Stimulated activated naive CD8-positive, alpha-beta T cell treated with anti-CD3 and anti-CD28 coated beads, Interleukin-15, amount 100 ng/mL, for 72 hours (primary cell): ENCODE results near the gene CDK5RAP3.
"Not testable (repeated sequence)": the region's sequence is repeated elsewhere in the genome, so short reads cannot be mapped to it uniquely, and the experiment has no call there.

Experiments used
- ATAC-seq: fragments of 150-1000 bp; cut with Tn5 transposase; 2 replicates; pipeline ENCODE4 v1.10.0; 2021; ENCODE audit warnings: mild to moderate bottlenecking, moderate library complexity
- DNase-seq, 2 donors: peaks; one replicate each; pipeline ENCODE4 v3.0.0; 2021 to 2022
- H3K27ac Mint-ChIP-seq, 2 donors: one replicate each; pipeline ENCODE4 v1.8.0; 2022; ENCODE audit warnings: mild to moderate bottlenecking in 2 of 2, mixed read lengths in 2 of 2, moderate library complexity in 2 of 2
- H3K27me3 Mint-ChIP-seq: one replicate; pipeline ENCODE4 v1.8.0; 2022; ENCODE audit warnings: mixed read lengths
- H3K4me1 Mint-ChIP-seq: one replicate; pipeline ENCODE4 v1.8.0; 2022; ENCODE audit warnings: mild to moderate bottlenecking, mixed read lengths
- H3K4me3 Mint-ChIP-seq, 2 donors: one replicate each; pipeline ENCODE4 v1.8.0; 2022; ENCODE audit warnings: mild to moderate bottlenecking in 2 of 2, mixed read lengths in 2 of 2, moderate library complexity in 1 of 2
- H3K9me3 Mint-ChIP-seq, 2 donors: one replicate each; pipeline ENCODE4 v1.8.0; 2022; ENCODE audit warnings: mixed read lengths in 2 of 2

CDK5RAP3 gene

DNA sequence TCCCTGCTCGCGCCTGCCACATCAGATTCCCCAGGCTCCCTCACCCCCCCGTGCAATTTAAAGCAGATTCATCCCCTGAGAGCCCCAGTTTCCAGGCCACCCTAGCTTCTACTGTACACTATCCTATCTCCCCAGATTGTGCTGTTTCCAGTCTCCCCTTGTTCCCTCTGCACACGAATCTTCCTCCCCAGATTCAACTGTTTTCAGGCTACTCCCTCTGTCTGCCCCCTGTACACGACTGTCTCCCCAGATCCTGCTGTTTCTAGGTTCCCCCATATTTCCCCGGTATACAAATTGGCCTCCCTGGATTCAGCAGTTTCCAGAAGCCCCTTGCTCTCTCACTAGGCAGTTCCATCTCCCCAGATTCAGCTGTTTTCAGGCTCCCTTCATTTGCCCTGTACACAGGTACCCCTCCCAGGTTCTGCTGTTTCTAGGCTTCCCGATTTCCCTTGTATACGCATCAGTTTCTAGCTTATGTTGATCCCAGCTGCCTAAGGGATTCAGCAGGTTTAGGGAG lies 43.7 kb downstream of the CDK5RAP3 start:
- Mint-ChIP-seq H3K4me3 (no peak overlapping the region), H3K4me1 (peaks cover 41% of the 10 kb centered on the region), H3K27me3 (peaks cover 45% of the 10 kb centered on the region), H3K9me3 (no peaks in the 10 kb centered on the region), H3K27ac (no peak overlapping the region)
- no peak for ATAC-seq
- no peak for DNase-seq

GRCh38 chr17:48016112-48016511 lies 45.2 kb downstream of the CDK5RAP3 start:
- ATAC-seq (no peak), DNase-seq (no peak)
- peaks cover 42% of the 10 kb centered on the region for H3K27me3 Mint-ChIP-seq
- H3K4me1 Mint-ChIP-seq, result peaks cover 40% of the 10 kb centered on the region
- no peak overlapping the region for H3K27ac Mint-ChIP-seq
- H3K9me3 Mint-ChIP-seq, result no peaks in the 10 kb centered on the region
- H3K4me3 Mint-ChIP-seq, result no peak overlapping the region

DNA sequence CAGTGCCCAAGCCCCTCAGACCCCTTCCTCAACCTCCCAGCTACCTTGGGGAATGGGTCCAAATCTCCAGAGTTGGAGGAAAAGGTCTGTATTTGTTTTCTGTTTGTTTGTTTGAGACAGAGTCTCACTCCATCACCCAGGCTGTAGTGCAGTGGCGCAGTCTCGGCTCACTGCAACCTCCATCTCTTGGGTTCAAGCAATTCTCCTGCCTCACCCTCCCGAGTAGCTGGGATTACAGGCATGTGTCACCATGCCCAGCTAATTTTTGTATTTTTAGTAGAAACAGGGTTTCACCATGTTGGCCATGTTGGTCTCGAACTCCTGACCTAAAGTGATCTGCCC lies 46.9 kb downstream of the CDK5RAP3 start:
- Mint-ChIP-seq H3K27ac (peak overlapping the region; percentile 19 to 72), H3K4me3 (peak overlapping the region; percentile 4 to 64), H3K4me1 (peaks cover 24% of the 10 kb centered on the region), H3K27me3 (peaks cover 42% of the 10 kb centered on the region)
- not testable (repeated sequence) for DNase-seq, H3K9me3 Mint-ChIP-seq
- ATAC-seq, result peak; percentile 29

DNA sequence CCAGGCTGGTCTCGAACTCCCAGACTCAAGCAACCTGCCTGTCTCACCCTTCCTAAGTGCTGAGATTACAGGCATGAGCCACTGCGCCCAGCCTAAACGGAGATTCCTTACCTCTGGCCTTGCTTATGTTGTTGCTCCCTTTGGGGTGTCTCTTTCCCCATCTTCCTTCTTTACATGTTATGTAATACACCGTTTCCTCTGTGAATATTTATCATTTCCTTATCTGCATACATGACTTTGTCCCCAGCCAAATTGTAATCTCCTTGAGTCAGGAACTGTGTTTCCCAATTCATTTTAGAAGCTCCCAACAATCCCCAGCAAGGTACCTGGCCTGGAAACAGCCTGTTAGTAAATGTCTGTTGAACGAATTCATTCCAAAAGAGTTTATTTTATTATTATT lies 51.0 kb downstream of the CDK5RAP3 start:
- no peak overlapping the region for H3K27ac Mint-ChIP-seq
- H3K9me3 Mint-ChIP-seq, result no peaks in the 10 kb centered on the region
- peaks cover 55% of the 10 kb centered on the region for H3K4me1 Mint-ChIP-seq
- peaks cover 55% of the 10 kb centered on the region for H3K27me3 Mint-ChIP-seq
- ATAC-seq (no peak), DNase-seq (no peak)
- no peak overlapping the region for H3K4me3 Mint-ChIP-seq

- H3K4me3 Mint-ChIP-seq, result peak overlapping the region; percentile 77 to 87
- no peaks in the 10 kb centered on the region for H3K9me3 Mint-ChIP-seq
- DNase-seq (no peak), ATAC-seq (no peak)
- no peak overlapping the region for H3K27ac Mint-ChIP-seq
- peaks cover 51% of the 10 kb centered on the region for H3K4me1 Mint-ChIP-seq
- peaks cover 63% of the 10 kb centered on the region for H3K27me3 Mint-ChIP-seq
Observed at GRCh38 chr17:48022901-48023300, 52.0 kb downstream of the CDK5RAP3 start.

GRCh38 chr17:48023400-48024148 lies 52.7 kb downstream of the CDK5RAP3 start:
- Mint-ChIP-seq H3K27ac (no peak overlapping the region), H3K27me3 (peaks cover 63% of the 10 kb centered on the region)

GRCh38 chr17:48024149-48025039 lies 53.5 kb downstream of the CDK5RAP3 start:
- H3K27me3 Mint-ChIP-seq, result peaks cover 69% of the 10 kb centered on the region
- peaks cover 45% of the 10 kb centered on the region for H3K4me1 Mint-ChIP-seq
- no peaks in the 10 kb centered on the region for H3K9me3 Mint-ChIP-seq
- H3K27ac Mint-ChIP-seq, result peak overlapping the region; percentile 58 to 76
- peak; percentile 38 to 48 for DNase-seq
- peak; percentile 11 for ATAC-seq
- peak overlapping the region; percentile 87 to 90 for H3K4me3 Mint-ChIP-seq

More at GRCh38 chr17:48023400-48024148, 52.7 kb downstream of the CDK5RAP3 start:
- DNase-seq (peak; percentile 53 to 58), ATAC-seq (peak; percentile 34)
- Mint-ChIP-seq H3K9me3 (no peaks in the 10 kb centered on the region), H3K4me1 (peaks cover 45% of the 10 kb centered on the region), H3K4me3 (peak overlapping the region; percentile 77 to 87)

DNA sequence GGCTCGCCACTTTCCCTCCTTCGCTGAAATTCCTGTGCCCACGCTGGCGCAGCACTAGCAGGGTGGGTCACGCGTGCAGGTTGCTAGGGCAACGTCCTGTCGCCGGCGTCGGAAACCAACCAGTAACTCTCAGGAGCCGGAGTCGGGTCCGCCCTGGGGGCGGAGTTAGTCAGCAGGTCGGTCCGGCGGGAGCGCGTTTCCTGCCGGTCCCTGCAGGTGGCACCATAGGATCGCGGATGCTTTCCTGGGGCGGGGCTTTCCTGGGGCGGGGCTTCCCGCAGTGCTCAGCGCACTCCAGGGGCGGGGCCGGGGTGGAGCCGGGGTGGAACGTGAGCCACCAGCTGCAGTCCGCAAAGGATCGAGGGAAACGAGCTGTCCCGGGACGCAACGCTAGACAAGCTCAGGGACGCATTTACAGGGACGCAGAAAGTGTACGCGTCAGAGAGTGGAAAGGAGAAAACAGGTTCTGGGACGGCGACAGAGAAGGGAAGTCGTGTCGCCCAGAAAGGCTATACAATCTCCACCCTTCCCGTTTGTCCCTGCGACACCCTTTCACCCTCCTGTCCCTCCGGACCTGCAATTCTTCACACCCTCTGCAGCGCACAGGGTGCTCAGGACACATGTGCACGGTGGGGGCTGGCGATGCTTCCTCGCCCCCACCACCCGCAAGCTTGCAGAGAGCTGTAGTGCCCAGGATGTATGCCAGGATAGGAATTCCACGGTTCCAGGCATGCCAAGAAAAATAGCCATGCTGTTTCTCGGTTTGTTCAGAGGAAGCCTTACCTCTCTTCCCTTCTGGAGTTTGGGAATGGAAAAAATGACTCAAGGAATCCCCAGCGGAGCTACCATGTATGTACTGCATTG lies 54.4 kb downstream of the CDK5RAP3 start:
- peak; percentile 96 for DNase-seq
- Mint-ChIP-seq H3K27ac (peak overlapping the region in 1 of 2 donors; percentile 76), H3K4me1 (peaks cover 45% of the 10 kb centered on the region), H3K27me3 (peaks cover 74% of the 10 kb centered on the region), H3K4me3 (peak overlapping the region; percentile 87 to 90), H3K9me3 (no peaks in the 10 kb centered on the region)
- peak; percentile 91 for ATAC-seq

GRCh38 chr17:48025904-48026501 lies 55.1 kb downstream of the CDK5RAP3 start:
- Mint-ChIP-seq H3K4me1 (peaks cover 45% of the 10 kb centered on the region), H3K27me3 (peaks cover 78% of the 10 kb centered on the region), H3K27ac (no peak overlapping the region), H3K4me3 (peak overlapping the region; percentile 87 to 90), H3K9me3 (no peaks in the 10 kb centered on the region)
- ATAC-seq, result no peak
- peak; percentile 16 to 23 for DNase-seq

DNA sequence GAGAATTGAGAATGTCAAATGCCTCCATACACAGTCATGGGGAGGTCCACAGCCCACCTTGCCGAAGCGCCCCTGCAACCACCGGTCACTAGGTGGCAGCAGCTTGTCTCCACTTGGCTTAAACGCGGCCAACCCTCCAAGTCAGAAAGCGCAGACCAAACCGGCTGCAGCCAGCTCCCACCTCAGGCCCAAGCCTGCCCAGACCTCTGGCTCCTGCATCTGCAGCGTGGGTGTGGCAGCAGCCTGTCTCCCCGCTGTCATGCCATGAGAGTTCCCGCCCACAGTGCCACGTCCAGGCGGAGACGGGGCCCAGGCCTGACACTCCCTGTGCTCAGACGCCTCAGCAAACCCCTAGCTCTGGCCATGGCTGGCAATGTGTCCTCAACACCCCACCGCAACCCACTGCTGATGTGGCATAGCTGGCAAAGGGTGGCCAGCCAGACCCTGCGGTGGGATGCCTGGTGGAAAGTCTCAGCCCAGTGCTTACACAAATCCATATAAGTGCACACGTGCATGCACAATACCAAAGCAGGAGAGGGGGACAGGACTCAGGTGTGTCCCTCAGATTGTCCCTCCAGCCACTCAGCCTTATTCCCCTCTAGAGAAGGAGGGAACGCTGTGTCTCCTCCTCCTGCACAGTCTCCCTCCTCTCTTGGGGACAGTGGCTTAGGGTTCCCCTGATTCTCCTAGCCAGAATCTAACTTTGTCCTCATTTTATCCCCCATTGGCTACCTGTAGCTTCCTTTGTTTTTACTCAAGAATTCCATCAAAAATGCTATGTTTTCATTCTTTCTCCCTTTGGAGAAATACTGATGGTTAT lies 55.8 kb downstream of the CDK5RAP3 start:
- Mint-ChIP-seq H3K27me3 (peaks cover 78% of the 10 kb centered on the region), H3K9me3 (no peaks in the 10 kb centered on the region), H3K4me1 (peaks cover 45% of the 10 kb centered on the region), H3K4me3 (peak overlapping the region in 1 of 2 donors; percentile 48), H3K27ac (no peak overlapping the region)
- peak; percentile 80 for DNase-seq
- peak; percentile 57 for ATAC-seq

GRCh38 chr17:48027322-48027981 lies 56.5 kb downstream of the CDK5RAP3 start:
- Mint-ChIP-seq H3K27ac (no peak overlapping the region), H3K27me3 (peaks cover 78% of the 10 kb centered on the region), H3K4me3 (no peak overlapping the region), H3K4me1 (peaks cover 45% of the 10 kb centered on the region), H3K9me3 (no peaks in the 10 kb centered on the region)
- no peak for DNase-seq
- ATAC-seq, result no peak

GRCh38 chr17:48028736-48029135 lies 57.8 kb downstream of the CDK5RAP3 start:
- no peak overlapping the region for H3K4me3 Mint-ChIP-seq
- peaks cover 34% of the 10 kb centered on the region for H3K4me1 Mint-ChIP-seq
- ATAC-seq (no peak), DNase-seq (no peak)
- H3K27me3 Mint-ChIP-seq, result peaks cover 78% of the 10 kb centered on the region
- H3K27ac Mint-ChIP-seq, result no peak overlapping the region
- no peaks in the 10 kb centered on the region for H3K9me3 Mint-ChIP-seq

- H3K27ac Mint-ChIP-seq, result no peak overlapping the region
- no peak for ATAC-seq
- no peak overlapping the region for H3K4me3 Mint-ChIP-seq
- H3K4me1 Mint-ChIP-seq, result peaks cover 18% of the 10 kb centered on the region
- peaks cover 73% of the 10 kb centered on the region for H3K27me3 Mint-ChIP-seq
- no peak for DNase-seq
- H3K9me3 Mint-ChIP-seq, result no peaks in the 10 kb centered on the region
Observed at GRCh38 chr17:48030531-48030930, 59.6 kb downstream of the CDK5RAP3 start.
